ENCODE results near the gene RAI1. TPM values are rescaled to one million over a fixed set of nuclear protein-coding genes. Genes with fewer than 3 reads are reported as not detected.

RAI1 gene
- total and polyA plus RNA-seq, 4 experiments from 2014 or later: 0.35 to 19.5 (median 9.7) TPM

DNA sequence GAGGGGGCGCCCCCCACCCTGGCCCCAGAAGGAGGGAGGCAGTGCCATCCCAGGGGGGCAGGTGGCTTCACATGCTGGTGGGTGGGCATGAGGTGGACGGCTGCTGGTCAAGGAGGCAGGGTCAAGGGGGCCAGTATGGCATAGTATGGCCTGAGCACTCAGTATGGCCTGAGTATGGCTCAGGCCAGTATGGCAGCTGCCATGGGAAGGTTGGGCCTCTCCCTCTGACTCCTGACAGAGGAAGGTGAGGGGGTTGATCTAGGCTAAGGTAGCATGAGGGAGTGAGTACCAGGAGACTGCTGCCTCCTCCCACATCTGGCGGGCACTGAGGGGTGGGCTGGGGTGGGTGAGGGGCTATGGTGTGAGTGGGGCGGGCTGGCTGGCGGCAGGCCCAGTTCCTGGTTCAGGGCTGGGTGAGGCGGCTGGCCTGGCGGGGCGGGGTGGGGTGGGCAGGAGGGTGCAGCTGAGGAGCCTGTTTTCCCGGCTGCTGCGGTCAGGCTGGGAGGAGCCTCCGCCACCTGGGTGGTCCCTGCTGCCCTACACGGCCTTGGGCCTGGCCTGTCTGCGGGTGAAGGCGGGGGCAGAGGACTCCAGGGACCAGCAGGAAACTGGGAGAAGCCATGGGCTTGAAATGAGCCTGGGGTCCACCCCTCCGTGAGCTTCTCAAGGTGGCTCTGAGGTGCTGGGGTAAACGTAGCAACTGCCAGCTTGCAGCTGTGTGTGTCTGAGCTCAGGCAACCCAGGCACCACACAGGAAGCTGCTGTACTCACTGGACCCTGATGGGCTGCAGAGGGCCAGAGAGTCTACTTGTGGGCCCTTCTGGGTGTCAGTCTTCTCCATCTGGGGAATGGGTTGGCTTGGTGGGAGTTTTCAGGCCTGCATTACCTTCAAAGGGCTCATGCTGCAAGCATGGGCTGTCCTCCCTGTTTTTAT lies 57.0 kb downstream of the RAI1 start:
- no peaks in the 10 kb centered on the region for H3K36me3 ChIP-seq (ENCODE audit: insufficient read depth, low read length)
- H3K4me1 Mint-ChIP-seq: peaks cover 9 to 33% (median 17%) of the 10 kb centered on the region in 4 donors
- ChIA-PET CTCF (ENCODE audit: partially characterized antibody) (no interaction called here), POLR2A (ENCODE audit: partially characterized antibody) (interaction anchor here (1.5 kb wide), 1 partner anchor 40 kb away, joined by 3 read pairs; no protein-coding TSS in a partner anchor)
- H3K9me3 Mint-ChIP-seq: peaks cover 0 to 2% (median 0%) of the 10 kb centered on the region in 8 donors
- H3K4me3 Mint-ChIP-seq: no peak overlapping the region
- H3K9me3 ChIP-seq (ENCODE audit: control insufficient read depth in 1 of 2, low read length in 2 of 2): no peaks in the 10 kb centered on the region
- peaks cover 9% of the 10 kb centered on the region for H3K4me1 ChIP-seq (ENCODE audit: insufficient read depth, low read length)
- DNase-seq: no peak
- H3K36me3 Mint-ChIP-seq: no peaks in the 10 kb centered on the region
- intact Hi-C loops (cut with micrococcal nuclease): no loop called here
- no peak overlapping the region for H3K4me3 ChIP-seq (ENCODE audit: low read length in 2 of 2)
- H3K27ac Mint-ChIP-seq: no peak overlapping the region
- no peaks in the 10 kb centered on the region for H3K27me3 ChIP-seq (ENCODE audit: insufficient read depth, low read length)
- no peaks in the 10 kb centered on the region for H3K27me3 Mint-ChIP-seq
- H3K27ac ChIP-seq (ENCODE audit: low read depth, low read length): no peak overlapping the region

DNA sequence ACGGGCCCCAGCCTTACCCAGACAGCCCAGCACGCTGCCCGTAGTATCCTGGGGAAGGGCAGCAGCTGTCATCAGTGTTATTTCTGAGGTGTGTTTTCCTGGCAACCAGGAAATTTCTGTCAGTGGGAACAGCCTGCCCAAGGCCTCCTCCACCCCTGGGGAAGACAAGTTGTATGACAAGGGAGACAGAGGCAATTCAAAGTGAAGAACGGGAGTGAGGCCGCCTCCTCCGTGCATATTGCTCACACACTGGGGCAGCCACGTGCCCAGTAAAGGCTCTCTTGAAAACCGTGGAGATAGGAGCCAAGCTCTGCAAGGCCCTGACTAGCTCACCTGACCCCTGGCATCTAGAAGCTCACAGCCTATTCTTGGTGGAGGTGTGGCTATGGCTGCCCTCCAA lies 57.6 kb downstream of the RAI1 start:
- Mint-ChIP-seq H3K4me1 (peaks cover 9 to 30% (median 16%) of the 10 kb centered on the region in 4 donors), H3K4me3 (peak overlapping the region in 2 of 8 donors; percentile 10 to 66)
- intact Hi-C loops (cut with micrococcal nuclease): no loop called here

DNA sequence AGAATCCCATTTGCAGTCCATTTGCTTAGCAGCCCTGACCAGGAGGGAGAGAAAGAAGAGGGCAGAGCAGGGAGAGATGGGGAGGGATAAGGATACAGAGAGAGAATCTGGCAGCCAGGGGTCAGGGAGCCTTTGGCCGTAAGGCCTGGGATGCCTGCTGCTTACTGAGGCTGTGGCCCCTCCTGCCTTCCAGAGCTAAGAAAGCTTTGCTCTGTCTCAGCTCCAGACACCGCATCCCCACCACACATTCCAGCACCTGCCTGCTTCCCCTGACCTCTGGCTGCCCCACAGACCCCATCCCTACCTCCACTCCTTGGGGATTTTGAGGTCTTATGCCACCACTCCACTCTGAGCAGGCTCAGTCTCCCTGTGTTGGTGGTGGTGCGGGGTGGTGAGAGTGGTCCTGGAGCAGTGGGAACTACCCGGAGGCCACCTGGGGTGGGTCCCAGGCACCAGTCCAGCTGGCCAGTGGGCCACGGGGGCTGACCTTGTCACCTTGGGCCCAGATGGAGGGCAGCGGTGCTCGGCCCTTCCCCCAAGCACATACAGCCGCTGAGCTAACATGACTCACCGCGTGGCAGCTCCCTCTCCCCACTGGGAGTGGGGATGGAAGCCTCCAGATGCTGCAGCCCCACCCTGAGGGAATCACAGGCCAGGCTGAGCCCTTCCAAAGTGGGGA lies 58.3 kb downstream of the RAI1 start:
- Histone ChIP-seq H3K27me3 (ENCODE audit: insufficient read depth, low read length) (no peaks in the 10 kb centered on the region), H3K4me1 (ENCODE audit: insufficient read depth, low read length) (peaks cover 9% of the 10 kb centered on the region), H3K27ac (ENCODE audit: low read depth, low read length) (no peak overlapping the region), H3K9me3 (ENCODE audit: control insufficient read depth in 1 of 2, low read length in 2 of 2) (no peaks in the 10 kb centered on the region), H3K4me3 (ENCODE audit: low read length in 2 of 2) (no peak overlapping the region), H3K36me3 (ENCODE audit: insufficient read depth, low read length) (no peaks in the 10 kb centered on the region)
- Mint-ChIP-seq H3K9me3 (peaks cover 0 to 2% (median 0%) of the 10 kb centered on the region in 8 donors), H3K36me3 (no peaks in the 10 kb centered on the region), H3K4me1 (peaks cover 8 to 29% (median 16%) of the 10 kb centered on the region in 4 donors), H3K27ac (peak overlapping the region in 2 of 7 donors; percentile 44 to 85), H3K27me3 (no peaks in the 10 kb centered on the region), H3K4me3 (peak overlapping the region in 2 of 8 donors; percentile 10 to 66)
- ChIA-PET POLR2A (ENCODE audit: partially characterized antibody) (interaction anchor here (1.5 kb wide), 1 partner anchor 39 kb away, joined by 3 read pairs; no protein-coding TSS in a partner anchor), CTCF (ENCODE audit: partially characterized antibody) (interaction anchor here (1.6 kb wide), 1 partner anchor 73 kb away, joined by 4 read pairs; no protein-coding TSS in a partner anchor)
- DNase-seq: no peak
- intact Hi-C loops (cut with micrococcal nuclease): no loop called here

More for the DNA sequence above, 57.6 kb downstream of the RAI1 start:
- Histone ChIP-seq H3K4me1 (ENCODE audit: insufficient read depth, low read length) (peaks cover 9% of the 10 kb centered on the region), H3K4me3 (ENCODE audit: low read length in 2 of 2) (no peak overlapping the region), H3K27ac (ENCODE audit: low read depth, low read length) (no peak overlapping the region), H3K9me3 (ENCODE audit: control insufficient read depth in 1 of 2, low read length in 2 of 2) (no peaks in the 10 kb centered on the region), H3K36me3 (ENCODE audit: insufficient read depth, low read length) (no peaks in the 10 kb centered on the region), H3K27me3 (ENCODE audit: insufficient read depth, low read length) (no peaks in the 10 kb centered on the region)
- DNase-seq: no peak
- Mint-ChIP-seq H3K27ac (peak overlapping the region in 2 of 7 donors; percentile 44 to 85), H3K27me3 (no peaks in the 10 kb centered on the region), H3K9me3 (peaks cover 0 to 2% (median 0%) of the 10 kb centered on the region in 8 donors), H3K36me3 (no peaks in the 10 kb centered on the region)
- ChIA-PET POLR2A (ENCODE audit: partially characterized antibody) (interaction anchor here (1.5 kb wide), 1 partner anchor 40 kb away, joined by 3 read pairs; no protein-coding TSS in a partner anchor), CTCF (ENCODE audit: partially characterized antibody) (no interaction called here)

DNA sequence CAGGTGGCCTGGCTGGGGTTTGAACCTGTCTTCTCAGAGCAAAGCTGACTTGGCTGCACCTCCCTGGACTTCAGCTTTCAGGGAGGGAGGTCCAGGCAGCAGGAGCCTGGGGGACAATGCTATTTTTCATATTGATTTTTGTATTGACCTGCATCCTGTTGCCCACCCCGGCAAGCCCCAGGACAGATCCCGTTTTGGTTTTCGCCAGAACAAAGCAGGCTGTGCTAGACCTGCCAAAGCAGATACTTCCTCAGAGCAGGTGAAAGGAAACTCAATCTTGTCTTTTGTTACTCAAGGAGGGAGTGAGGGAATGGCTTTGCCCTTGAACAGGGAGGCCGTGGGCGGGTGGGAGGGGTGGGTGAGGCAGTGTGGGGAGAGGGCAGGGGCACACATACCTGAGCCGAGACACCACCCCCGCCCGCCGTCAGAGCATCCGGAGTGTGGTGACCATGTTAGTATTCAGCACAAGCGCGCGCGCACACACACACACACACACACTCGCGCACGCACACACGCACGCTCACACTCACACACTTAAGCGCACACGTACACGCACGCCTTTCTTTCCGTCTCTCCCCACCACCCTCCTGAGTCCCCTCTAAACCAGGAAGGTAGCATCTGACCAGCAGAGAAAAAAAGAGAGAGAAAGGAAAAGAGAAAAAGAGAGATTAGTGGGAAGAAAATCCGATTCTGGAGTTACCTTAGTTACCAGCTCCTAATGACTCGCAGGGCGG lies 59.5 kb downstream of the RAI1 start:
- intact Hi-C loops (cut with micrococcal nuclease): no loop called here
- peaks cover 7 to 27% (median 18%) of the 10 kb centered on the region in 4 donors for H3K4me1 Mint-ChIP-seq

DNA sequence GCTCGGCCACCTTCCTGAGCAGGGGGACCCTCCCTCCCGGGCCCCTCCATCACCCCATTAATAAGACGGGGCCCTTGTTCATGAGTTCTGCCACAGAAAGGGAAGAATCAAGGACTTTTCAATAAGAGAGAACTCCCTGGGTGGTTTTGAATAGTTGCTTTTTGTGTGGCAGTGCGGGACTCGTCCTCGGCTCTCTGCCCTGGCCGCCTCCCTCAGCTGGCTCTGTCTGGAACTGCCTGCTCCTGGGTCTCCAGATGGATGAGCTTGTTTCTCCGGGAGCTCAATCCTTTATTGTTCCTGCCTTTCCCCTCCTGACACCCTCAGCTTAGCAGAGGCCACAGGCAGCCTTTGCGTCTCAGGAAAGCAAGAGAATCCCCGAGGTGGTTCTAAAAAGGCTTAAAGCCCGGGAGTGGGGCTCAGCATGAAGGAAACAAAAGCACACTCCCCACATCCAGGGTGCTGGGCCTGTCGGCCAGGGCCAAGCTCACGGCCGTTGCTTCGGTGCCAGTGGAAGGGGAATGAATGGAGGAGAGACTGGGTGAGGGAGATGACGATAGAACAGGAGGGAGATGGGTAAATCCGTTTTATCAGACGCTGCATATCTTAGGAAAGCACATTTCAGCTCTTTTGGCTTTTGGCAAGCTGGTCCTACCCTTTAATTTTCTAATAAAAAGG lies 60.2 kb downstream of the RAI1 start:
- intact Hi-C loops (cut with micrococcal nuclease): no loop called here
- H3K9me3 ChIP-seq (ENCODE audit: control insufficient read depth in 1 of 2, low read length in 2 of 2): no peaks in the 10 kb centered on the region
- no peaks in the 10 kb centered on the region for H3K27me3 Mint-ChIP-seq
- H3K4me1 Mint-ChIP-seq: peaks cover 6 to 23% (median 14%) of the 10 kb centered on the region in 4 donors
- DNase-seq: no peak
- H3K27ac Mint-ChIP-seq: peak overlapping the region in 2 of 7 donors; percentile 68 to 88
- no peaks in the 10 kb centered on the region for H3K27me3 ChIP-seq (ENCODE audit: insufficient read depth, low read length)
- ChIA-PET POLR2A (ENCODE audit: partially characterized antibody) (no interaction called here), CTCF (ENCODE audit: partially characterized antibody) (interaction anchor here (1.6 kb wide), 1 partner anchor 71 kb away, joined by 4 read pairs; no protein-coding TSS in a partner anchor)
- H3K27ac ChIP-seq (ENCODE audit: low read depth, low read length): no peak overlapping the region
- no peaks in the 10 kb centered on the region for H3K36me3 Mint-ChIP-seq
- no peak overlapping the region for H3K4me3 ChIP-seq (ENCODE audit: low read length in 2 of 2)
- H3K4me1 ChIP-seq (ENCODE audit: insufficient read depth, low read length): peaks cover 9% of the 10 kb centered on the region
- no peaks in the 10 kb centered on the region for H3K36me3 ChIP-seq (ENCODE audit: insufficient read depth, low read length)
- H3K9me3 Mint-ChIP-seq: peaks cover 0 to 2% (median 0%) of the 10 kb centered on the region in 8 donors
- H3K4me3 Mint-ChIP-seq: peak overlapping the region in 5 of 8 donors; percentile 1 to 88 (median 63)

More for the DNA sequence above, 59.5 kb downstream of the RAI1 start:
- H3K4me3 Mint-ChIP-seq: peak overlapping the region in 6 of 8 donors; percentile 46 to 88 (median 78)
- POLR2A ChIA-PET (ENCODE audit: partially characterized antibody): no interaction called here
- Histone ChIP-seq H3K36me3 (ENCODE audit: insufficient read depth, low read length) (no peaks in the 10 kb centered on the region), H3K9me3 (ENCODE audit: control insufficient read depth in 1 of 2, low read length in 2 of 2) (no peaks in the 10 kb centered on the region), H3K27me3 (ENCODE audit: insufficient read depth, low read length) (no peaks in the 10 kb centered on the region), H3K27ac (ENCODE audit: low read depth, low read length) (no peak overlapping the region), H3K4me1 (ENCODE audit: insufficient read depth, low read length) (peaks cover 9% of the 10 kb centered on the region), H3K4me3 (ENCODE audit: low read length in 2 of 2) (no peak overlapping the region)
- no peaks in the 10 kb centered on the region for H3K36me3 Mint-ChIP-seq
- peak overlapping the region in 5 of 7 donors; percentile 53 to 88 (median 77) for H3K27ac Mint-ChIP-seq
- H3K27me3 Mint-ChIP-seq: no peaks in the 10 kb centered on the region
- DNase-seq: peak in 3 of 5 donors; percentile 28 to 74 (median 40)
- CTCF ChIA-PET (ENCODE audit: partially characterized antibody): interaction anchor here (0.7 to 1.6 kb wide), 2 partner anchors 12 to 71 kb away, joined by 3 to 4 read pairs; no protein-coding TSS in a partner anchor
- H3K9me3 Mint-ChIP-seq: peaks cover 0 to 2% (median 0%) of the 10 kb centered on the region in 8 donors

DNA sequence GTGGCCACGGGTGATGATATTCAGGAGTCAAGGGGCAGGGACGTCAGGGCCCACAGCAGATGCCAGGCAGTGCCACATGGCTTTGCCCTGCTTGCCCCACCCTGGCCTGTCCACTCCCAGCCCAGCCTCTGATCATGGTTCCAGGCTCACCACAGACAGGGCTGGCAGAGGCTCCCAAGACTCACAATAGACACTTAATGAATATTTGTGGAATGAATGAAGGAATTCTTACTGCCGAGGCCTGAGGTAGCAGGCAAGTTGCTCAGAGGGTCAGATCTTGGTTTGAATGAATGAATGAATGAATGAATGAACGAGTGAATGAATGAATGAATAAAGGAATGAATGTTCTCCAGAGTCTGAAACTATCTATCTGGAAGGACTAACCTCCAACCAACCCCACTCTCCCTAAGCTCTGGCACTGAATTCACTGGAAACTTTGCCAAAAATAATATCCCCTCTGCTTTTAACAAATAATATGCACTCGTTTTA lies 60.9 kb downstream of the RAI1 start:
- Mint-ChIP-seq H3K27me3 (no peaks in the 10 kb centered on the region), H3K36me3 (no peaks in the 10 kb centered on the region), H3K4me3 (no peak overlapping the region), H3K9me3 (no peaks in the 10 kb centered on the region), H3K4me1 (peaks cover 6 to 23% (median 11%) of the 10 kb centered on the region in 4 donors), H3K27ac (peak overlapping the region in 1 of 7 donors; percentile 10)
- no peak for DNase-seq
- Histone ChIP-seq H3K36me3 (ENCODE audit: insufficient read depth, low read length) (no peaks in the 10 kb centered on the region), H3K4me1 (ENCODE audit: insufficient read depth, low read length) (peaks cover 9% of the 10 kb centered on the region), H3K27me3 (ENCODE audit: insufficient read depth, low read length) (no peaks in the 10 kb centered on the region), H3K4me3 (ENCODE audit: low read length in 2 of 2) (no peak overlapping the region), H3K9me3 (ENCODE audit: control insufficient read depth in 1 of 2, low read length in 2 of 2) (no peaks in the 10 kb centered on the region), H3K27ac (ENCODE audit: low read depth, low read length) (no peak overlapping the region)
- ChIA-PET POLR2A (ENCODE audit: partially characterized antibody) (no interaction called here), CTCF (ENCODE audit: partially characterized antibody) (no interaction called here)
- intact Hi-C loops (cut with micrococcal nuclease): no loop called here
